Effector memory CD4-positive, alpha-beta T cell (primary cell): ENCODE results near the gene CLEC4F.

Experiments
- DNase-seq, 3 donors: peaks; one replicate each; pipeline ENCODE4 v3.0.0-alpha.2; 2020
- H3K27ac ChIP-seq: 2 replicates; pipeline ENCODE4 v1.7.0; 2013; ENCODE audit warnings: mild to moderate bottlenecking, low read length, moderate library complexity; ENCODE audit not compliant: insufficient read depth, poor library complexity, severe bottlenecking
- H3K27me3 ChIP-seq: replicated peaks from 2 replicates; pipeline ENCODE4 v1.7.0; 2013; ENCODE audit warnings: mild to moderate bottlenecking, low read length; ENCODE audit not compliant: insufficient read depth, control insufficient read depth, poor library complexity, severe bottlenecking
- H3K36me3 ChIP-seq: 2 replicates; pipeline ENCODE4 v1.7.0; 2013; ENCODE audit warnings: mild to moderate bottlenecking, low read length, moderate library complexity; ENCODE audit not compliant: control insufficient read depth, insufficient read depth
- H3K4me1 ChIP-seq: 2 replicates; pipeline ENCODE4 v1.7.0; 2013; ENCODE audit warnings: low read length, mild to moderate bottlenecking; ENCODE audit not compliant: control insufficient read depth, insufficient read depth, poor library complexity, severe bottlenecking
- H3K4me3 ChIP-seq: 2 replicates; pipeline ENCODE4 v1.7.0; 2013; ENCODE audit warnings: low read length, low read depth, mild to moderate bottlenecking; ENCODE audit not compliant: insufficient read depth, poor library complexity, severe bottlenecking
- H3K9me3 ChIP-seq: 2 replicates; pipeline ENCODE4 v1.7.0; 2013; ENCODE audit warnings: mild to moderate bottlenecking, low read length, moderate library complexity; ENCODE audit not compliant: control insufficient read depth

CLEC4F gene

GRCh38 chr2:70765507-70765906 lies 54.9 kb downstream of the CLEC4F start:
- no peak for DNase-seq
- H3K27ac ChIP-seq: no peak overlapping the region
- H3K4me1 ChIP-seq: peaks cover 10% of the 10 kb centered on the region
- H3K27me3 ChIP-seq: peaks cover 19% of the 10 kb centered on the region
- H3K36me3 ChIP-seq: no peaks in the 10 kb centered on the region
- H3K9me3 ChIP-seq: no peaks in the 10 kb centered on the region
- H3K4me3 ChIP-seq: no peak overlapping the region

- H3K27me3 ChIP-seq: no peaks in the 10 kb centered on the region
Measured at GRCh38 chr2:70759446-70759845, 61.0 kb downstream of the CLEC4F start.

More at GRCh38 chr2:70759446-70759845, 61.0 kb downstream of the CLEC4F start:
- H3K36me3 ChIP-seq: no peaks in the 10 kb centered on the region
- no peak for DNase-seq
- H3K27ac ChIP-seq: no peak overlapping the region
- H3K4me3 ChIP-seq: no peak overlapping the region
- H3K9me3 ChIP-seq: no peaks in the 10 kb centered on the region
- no peaks in the 10 kb centered on the region for H3K4me1 ChIP-seq
